Measurements from ENCODE around the gene RASIP1.

The RASIP1 gene

DNA sequence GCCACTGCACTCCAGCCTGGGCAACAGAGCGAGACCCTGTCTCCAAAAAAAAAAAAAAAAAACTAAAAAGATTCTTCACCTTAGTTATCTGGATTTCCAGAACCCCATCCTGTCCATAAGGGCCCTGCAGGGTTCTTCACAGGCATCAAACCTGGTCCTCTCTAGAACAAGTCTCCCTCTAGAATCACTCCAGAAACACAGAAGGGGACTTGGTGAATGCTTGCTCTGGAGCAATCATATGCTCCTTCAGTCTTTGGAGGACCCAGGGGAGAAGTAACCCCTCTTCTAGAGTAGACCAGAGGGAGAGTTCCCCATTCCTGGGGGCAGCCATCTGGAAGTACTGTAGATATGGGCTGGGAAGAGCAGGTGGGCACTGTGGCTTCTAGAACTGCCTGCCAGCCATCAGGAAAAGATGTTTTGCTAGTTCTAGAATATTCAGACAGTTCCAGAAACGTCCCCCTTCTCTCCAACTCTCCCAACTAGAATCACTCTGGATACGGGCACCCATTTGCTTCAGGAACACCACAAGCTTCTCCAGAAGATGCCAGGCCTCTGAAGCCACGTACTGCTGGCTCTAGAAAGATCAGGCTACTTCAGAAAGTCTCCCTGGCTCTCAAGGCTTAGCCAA lies 9.3 kb upstream of the RASIP1 start:
- no peak for DNase-seq (ENCODE audit: low spot score)
- in situ Hi-C loops (cut with MboI; ENCODE audit: low sequenced_read_pairs, unreplicated experiment) = no loop called here
- TF ChIP-seq, protein P1, sequence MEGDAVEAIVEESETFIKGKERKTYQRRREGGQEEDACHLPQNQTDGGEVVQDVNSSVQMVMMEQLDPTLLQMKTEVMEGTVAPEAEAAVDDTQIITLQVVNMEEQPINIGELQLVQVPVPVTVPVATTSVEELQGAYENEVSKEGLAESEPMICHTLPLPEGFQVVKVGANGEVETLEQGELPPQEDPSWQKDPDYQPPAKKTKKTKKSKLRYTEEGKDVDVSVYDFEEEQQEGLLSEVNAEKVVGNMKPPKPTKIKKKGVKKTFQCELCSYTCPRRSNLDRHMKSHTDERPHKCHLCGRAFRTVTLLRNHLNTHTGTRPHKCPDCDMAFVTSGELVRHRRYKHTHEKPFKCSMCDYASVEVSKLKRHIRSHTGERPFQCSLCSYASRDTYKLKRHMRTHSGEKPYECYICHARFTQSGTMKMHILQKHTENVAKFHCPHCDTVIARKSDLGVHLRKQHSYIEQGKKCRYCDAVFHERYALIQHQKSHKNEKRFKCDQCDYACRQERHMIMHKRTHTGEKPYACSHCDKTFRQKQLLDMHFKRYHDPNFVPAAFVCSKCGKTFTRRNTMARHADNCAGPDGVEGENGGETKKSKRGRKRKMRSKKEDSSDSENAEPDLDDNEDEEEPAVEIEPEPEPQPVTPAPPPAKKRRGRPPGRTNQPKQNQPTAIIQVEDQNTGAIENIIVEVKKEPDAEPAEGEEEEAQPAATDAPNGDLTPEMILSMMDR (IDR thresholded peaks at IDR 0.05; ENCODE audit: borderline replicate concordance, control extremely low read depth, extremely low read depth, insufficient read depth, missing control alignments) = no peak

DNA sequence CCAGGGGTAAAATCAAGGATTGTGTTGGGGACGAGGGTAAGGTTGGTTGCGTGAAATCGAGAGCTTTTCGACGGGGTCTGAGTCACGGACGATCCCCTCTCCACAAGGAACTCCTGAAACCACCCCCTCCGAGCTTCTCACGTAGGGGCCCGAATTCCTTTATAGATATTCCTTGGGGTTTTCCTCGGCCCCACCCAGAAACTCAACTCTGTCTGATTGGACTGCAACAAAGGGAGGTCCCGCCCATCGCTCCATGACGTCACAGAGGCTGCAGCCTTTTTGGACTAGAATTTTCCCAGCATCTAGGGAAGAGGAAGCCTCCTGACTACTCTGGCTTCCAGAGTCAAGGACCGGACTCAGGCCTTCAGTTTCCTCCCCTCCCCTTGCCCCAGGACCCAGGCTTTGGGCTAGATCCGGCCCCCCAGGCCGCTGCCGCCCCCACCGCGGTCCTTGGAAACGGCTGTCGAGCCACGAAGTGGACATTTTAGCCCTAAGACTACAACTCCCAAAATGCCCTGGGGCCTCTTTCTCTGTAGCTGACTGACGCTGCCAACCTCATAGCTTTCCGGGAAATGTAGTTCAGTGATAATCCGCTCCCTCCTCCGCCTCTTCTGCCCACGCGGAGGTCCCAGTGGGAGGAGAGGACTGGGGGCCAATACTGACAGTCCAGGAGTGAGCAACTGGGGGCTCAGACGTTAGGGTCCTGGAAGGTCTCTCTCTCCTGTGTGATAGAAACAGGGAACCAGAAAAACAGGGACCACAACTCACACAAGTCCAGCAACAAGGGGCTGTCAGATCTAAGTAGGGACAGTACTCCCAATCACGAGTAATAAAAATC lies 6.5 kb upstream of the RASIP1 start, which contains the start of gene IZUMO1:
IZUMO1 (minus strand) TSS at position 172 of the 838 bp plus-strand sequence. CDS start 1,050 bp downstream, outside the sequence.
- in situ Hi-C loops (cut with MboI; ENCODE audit: low sequenced_read_pairs, unreplicated experiment) = no loop called here
- peak; percentile 84 for DNase-seq (ENCODE audit: low spot score)
- TF ChIP-seq, protein P1 (IDR thresholded peaks at IDR 0.05; ENCODE audit: borderline replicate concordance, control extremely low read depth, extremely low read depth, insufficient read depth, missing control alignments) = no peak

DNA sequence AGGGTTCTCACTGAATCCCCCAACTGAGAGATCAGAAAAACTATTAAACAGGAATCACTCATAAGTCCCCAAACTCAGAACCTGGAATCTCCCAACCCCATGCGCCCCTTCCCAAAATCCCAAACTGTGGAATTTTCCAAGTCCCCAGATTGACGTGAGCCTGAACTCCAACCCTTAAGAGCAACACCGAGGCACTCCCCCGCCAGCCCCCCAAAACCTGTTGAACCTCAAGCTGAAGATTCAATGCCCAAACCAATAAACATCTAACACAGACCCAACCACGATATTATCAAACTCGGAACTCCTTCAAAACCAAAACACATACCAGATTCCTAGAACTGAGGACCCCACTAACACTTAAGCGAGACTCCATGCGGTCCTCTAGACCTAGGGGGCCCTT lies 5.7 kb upstream of the RASIP1 start:
- in situ Hi-C loops (cut with MboI; ENCODE audit: low sequenced_read_pairs, unreplicated experiment) = no loop called here
- no peak for DNase-seq (ENCODE audit: low spot score)
- TF ChIP-seq, protein P1 (IDR thresholded peaks at IDR 0.05; ENCODE audit: borderline replicate concordance, control extremely low read depth, extremely low read depth, insufficient read depth, missing control alignments) = no peak

DNA sequence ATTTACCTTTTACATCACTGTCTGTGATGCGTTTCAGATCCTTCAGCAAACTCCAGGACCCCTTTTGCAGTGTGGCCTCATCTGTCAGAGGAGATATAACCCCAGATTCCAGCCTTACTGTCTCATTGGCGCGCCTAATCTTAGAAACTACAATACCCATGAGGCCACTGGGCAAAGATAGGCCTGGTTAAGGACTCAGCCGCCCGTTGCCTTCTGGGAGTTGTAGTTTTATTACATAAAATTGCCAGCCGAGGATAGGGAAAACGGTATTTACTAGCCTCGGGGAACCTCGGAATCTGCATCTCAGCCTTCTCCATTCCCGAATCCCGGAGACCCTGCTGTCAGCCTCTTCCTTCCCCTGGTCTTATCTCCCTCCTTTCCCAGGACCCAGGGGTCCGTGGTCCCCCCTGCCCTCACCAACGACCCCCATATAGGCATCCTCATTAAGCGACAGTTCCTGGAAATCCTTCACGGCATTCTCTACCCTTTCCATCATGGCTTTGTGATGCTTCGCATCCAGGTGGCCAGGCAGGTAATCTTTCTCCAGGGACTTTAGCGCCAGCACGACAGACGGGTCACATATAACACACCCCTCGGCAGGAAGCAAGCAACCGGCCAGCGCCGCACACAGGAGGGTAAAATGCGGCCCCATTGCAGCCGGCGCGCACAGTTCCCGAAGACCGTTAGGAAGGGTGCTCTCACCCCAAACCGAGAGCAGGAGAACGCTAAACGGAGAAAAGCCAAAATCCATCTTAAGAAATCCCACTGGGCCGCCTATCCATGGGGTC lies 5.0 kb upstream of the RASIP1 start:
- DNase-seq (ENCODE audit: low spot score) = peak; percentile 77
- TF ChIP-seq, protein P1 (IDR thresholded peaks at IDR 0.05; ENCODE audit: borderline replicate concordance, control extremely low read depth, extremely low read depth, insufficient read depth, missing control alignments) = no peak
- in situ Hi-C loops (cut with MboI; ENCODE audit: low sequenced_read_pairs, unreplicated experiment) = no loop called here

DNA sequence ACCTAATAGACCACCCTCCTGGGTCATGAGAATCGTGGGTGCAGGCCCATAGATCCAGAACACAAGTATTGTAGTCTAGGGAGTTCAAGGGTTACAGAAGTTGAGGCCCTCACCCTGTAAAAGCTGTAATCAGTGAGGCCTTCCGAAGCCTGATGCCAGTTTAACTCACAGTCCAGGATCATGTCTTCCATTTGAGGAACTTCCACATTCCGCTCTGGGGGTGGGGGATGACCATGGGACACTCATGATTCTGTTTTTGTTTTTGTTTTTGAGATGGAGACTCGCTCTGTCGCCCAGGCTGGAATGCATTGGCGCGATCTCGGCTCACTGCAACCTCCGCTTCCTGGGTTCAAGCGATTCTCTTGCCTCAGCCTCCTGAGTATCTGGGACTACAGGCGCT lies 1.7 kb upstream of the RASIP1 start:
- TF ChIP-seq, protein P1 (IDR thresholded peaks at IDR 0.05; ENCODE audit: borderline replicate concordance, control extremely low read depth, extremely low read depth, insufficient read depth, missing control alignments) = no peak
- DNase-seq (ENCODE audit: low spot score) = no peak
- in situ Hi-C loops (cut with MboI; ENCODE audit: low sequenced_read_pairs, unreplicated experiment) = no loop called here
